GM12865 (cell line): ENCODE data around the gene NALCN.

Experiments
- DNase-seq: peaks from one replicate; pipeline ENCODE4 v3.0.0; 2010; ENCODE audit warnings: low read depth
- H3K4me3 ChIP-seq: 2 replicates; pipeline ENCODE4 v1.5.1; 2011; ENCODE audit warnings: mild to moderate bottlenecking, low read depth, low read length, control low read depth
- TF ChIP-seq, protein P1 (sequence below): IDR thresholded peaks from 2 replicates; pipeline ENCODE4 v1.5.1; 2011; ENCODE audit warnings: low read length, control low read depth, low read depth, inconsistent platforms; ENCODE audit not compliant: insufficient read depth; ENCODE audit errors: missing control alignments

The NALCN gene

DNA sequence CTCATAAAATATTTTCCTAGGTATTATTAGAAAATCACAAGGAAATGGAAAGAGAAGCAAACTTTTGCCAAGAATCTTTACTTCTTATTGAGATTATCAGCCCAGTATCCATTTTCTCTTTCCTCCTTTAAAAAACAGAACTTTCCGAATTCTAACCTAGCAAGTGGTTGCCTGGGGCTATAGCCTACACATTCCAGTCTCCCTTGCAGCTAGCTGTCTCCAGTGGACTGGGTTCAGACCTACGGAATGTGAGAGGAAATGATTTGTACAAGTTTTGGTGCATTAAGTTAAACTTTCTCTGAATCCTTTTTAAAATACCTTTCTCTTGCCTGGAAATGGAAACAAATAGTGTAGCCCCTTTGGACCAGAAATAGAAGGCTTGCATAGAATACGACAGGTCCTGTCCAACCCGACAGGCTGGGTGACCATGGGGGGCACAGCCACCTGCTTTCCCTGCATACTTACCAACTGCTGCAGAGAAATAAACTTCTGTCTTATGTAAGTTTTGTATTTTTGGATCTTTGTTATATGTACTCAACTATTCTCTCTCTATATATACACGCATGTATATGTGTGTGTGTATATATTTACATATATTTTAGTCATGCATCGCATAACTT is 185.9 kb downstream of the NALCN start:
- H3K4me3 ChIP-seq: no peak overlapping the region
- DNase-seq: no peak
- TF ChIP-seq, protein P1, sequence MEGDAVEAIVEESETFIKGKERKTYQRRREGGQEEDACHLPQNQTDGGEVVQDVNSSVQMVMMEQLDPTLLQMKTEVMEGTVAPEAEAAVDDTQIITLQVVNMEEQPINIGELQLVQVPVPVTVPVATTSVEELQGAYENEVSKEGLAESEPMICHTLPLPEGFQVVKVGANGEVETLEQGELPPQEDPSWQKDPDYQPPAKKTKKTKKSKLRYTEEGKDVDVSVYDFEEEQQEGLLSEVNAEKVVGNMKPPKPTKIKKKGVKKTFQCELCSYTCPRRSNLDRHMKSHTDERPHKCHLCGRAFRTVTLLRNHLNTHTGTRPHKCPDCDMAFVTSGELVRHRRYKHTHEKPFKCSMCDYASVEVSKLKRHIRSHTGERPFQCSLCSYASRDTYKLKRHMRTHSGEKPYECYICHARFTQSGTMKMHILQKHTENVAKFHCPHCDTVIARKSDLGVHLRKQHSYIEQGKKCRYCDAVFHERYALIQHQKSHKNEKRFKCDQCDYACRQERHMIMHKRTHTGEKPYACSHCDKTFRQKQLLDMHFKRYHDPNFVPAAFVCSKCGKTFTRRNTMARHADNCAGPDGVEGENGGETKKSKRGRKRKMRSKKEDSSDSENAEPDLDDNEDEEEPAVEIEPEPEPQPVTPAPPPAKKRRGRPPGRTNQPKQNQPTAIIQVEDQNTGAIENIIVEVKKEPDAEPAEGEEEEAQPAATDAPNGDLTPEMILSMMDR: no peak

DNA sequence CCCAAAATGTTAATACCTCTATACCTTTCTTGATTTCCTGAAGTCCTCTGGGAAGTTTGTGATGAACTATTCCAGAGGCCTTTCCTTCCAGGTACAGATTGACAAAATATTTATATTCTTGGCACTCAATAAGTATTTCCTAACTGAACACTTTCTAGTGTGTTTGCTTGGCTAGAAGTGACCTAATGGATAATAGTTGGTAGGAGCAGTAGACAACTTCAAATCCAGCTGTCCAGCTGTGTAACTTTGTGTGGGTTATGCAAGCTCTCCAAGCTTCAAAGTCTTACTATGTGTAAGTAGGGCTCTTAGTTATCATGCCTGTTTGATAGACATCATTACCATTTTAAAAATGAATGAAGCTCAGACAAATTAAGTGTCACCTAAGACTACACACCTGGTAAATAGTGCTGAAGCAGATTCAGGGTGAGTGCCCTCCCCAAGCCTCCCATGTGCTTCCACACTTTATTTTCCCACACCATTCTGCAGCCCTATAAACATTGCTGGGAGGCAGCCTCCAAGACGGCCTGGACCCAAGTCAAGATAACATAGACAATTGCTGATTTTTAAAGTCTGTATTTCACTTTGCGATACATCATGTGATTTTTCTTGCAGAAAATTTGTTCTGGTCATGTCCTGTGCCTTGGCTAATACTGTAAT is 196.6 kb downstream of the NALCN start:
- no peak for DNase-seq
- no peak overlapping the region for H3K4me3 ChIP-seq
- TF ChIP-seq, protein P1: no peak

DNA sequence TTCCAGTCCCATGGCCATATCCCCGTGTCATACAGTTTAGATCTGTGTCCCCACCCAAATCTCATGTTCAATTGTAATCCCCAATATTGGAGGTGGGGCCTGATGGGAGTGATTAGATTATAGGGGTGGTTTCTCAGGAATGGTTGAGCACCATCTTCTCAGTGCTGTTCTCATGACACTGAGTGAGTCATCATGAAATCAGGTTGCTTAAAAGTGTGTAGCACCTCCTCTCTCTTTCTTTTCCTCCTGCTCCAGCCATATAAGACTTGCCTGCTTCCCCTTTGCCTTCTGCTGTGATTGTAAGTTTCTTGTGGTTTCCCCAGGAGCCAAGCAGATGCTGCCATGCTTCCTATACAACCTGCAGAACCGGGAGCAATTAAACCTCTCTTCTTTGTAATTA is 197.8 kb downstream of the NALCN start:
- no peak overlapping the region for H3K4me3 ChIP-seq
- TF ChIP-seq, protein P1: no peak
- DNase-seq: no peak

DNA sequence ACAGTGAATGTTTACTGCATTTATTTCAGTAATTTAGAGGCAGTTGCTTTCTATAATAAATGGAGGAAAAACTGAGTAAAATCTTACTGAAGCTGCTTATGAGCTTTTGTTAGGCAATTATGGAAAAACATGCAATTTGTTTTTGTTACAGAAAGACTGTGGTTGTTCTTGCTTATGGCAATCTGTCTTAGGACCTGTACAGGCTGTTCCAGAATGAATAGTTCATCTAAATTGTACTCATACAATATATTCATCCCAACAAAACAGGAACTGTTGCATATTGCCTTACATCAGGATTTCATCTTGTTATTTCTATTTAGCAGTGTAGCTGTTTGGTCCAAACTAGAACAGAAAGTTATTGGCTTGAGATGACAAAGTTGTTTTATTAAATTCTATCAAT is 199.2 kb downstream of the NALCN start:
- no peak for DNase-seq
- TF ChIP-seq, protein P1: no peak
- no peak overlapping the region for H3K4me3 ChIP-seq

DNA sequence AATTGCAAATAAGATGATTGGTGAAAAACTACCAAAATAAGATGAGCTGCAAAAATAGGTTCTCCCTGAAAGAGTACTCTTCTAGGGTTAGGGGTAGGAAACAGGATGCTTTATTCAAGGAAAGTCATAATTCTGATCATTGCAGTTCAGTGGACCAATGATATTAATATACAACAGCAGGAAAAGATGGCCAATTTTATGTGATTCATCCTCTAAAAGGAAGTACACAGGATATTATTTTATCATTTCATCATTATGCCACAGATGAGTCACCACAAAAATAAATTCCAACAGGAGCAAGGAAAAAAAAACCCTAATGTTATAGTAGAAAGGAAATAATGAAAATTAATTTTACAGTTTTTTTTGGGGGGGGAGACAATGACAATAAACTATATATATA is 205.0 kb downstream of the NALCN start:
- H3K4me3 ChIP-seq: no peak overlapping the region
- TF ChIP-seq, protein P1: no peak
- DNase-seq: no peak

DNA sequence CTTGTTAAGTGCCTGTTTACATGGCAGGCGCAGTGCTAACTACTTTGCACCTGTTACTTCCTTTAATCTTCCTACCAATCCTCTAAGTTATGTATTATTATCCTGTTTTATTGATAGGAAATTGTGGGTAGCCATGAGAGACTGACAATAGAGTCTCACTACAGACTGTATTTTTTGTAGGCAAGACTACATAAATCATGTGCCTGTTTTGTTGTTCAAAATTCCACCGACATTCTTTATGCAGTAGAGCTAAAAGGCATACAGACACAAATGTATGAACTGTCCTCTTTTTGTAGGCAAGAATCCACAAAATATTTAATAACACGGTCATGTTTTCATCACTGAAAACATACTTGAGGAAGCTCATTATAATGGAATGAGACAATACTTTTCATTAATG is 205.5 kb downstream of the NALCN start:
- no peak for DNase-seq
- TF ChIP-seq, protein P1: no peak
- H3K4me3 ChIP-seq: no peak overlapping the region
